Activated naive CD8-positive, alpha-beta T cell treated with anti-CD3 and anti-CD28 coated beads, Interleukin-2, amount 50 U/mL, for 16 hours (primary cell): Measurements from ENCODE around the gene SEMG2.

ENCODE experiments used
- DNase-seq: peaks from one replicate; pipeline ENCODE4 v3.0.0-alpha.2; 2020; ENCODE audit warnings: low read depth, low spot score

The SEMG2 gene, protein sequence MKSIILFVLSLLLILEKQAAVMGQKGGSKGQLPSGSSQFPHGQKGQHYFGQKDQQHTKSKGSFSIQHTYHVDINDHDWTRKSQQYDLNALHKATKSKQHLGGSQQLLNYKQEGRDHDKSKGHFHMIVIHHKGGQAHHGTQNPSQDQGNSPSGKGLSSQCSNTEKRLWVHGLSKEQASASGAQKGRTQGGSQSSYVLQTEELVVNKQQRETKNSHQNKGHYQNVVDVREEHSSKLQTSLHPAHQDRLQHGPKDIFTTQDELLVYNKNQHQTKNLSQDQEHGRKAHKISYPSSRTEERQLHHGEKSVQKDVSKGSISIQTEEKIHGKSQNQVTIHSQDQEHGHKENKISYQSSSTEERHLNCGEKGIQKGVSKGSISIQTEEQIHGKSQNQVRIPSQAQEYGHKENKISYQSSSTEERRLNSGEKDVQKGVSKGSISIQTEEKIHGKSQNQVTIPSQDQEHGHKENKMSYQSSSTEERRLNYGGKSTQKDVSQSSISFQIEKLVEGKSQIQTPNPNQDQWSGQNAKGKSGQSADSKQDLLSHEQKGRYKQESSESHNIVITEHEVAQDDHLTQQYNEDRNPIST

DNA sequence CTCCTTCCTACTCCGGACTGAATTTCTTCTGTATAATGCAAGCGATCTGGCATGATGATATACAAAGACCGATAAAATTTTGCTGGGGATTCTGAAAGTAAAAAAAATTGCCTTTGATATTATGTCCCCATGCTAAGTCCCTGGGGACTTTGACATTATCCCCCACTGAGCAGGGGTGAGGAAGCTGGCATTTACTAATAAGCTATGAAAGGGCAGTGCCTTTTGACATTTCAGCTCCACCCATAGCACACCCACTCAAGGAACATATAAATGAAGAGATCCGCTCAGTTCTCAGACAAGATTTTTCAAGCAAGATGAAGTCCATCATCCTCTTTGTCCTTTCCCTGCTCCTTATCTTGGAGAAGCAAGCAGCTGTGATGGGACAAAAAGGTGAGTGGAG is at the start of gene SEMG2:
TSS of gene SEMG2 (plus strand) at position 298 of the 400 bp plus-strand sequence. CDS start at position 315, 17 bp downstream.
- DNase-seq: no peak

DNA sequence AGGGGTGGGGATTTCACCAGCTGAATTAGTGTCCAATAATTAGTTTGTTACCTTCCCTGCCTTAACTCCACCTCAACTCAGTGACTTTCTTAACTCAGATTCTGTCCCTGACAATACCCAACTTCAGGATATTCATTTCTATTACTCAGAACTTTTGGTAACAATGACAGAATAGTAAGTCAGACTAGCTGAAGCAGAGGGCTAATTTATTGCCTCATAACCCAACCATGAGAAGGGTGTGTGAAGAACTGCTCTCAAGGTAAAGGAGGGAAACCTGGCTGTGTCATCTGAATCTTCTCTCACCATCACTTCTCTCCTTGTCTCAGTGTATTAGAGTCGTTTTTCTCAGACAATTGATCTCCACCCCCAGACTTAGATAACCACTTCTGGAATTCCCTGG is 47.7 kb upstream of the SEMG2 start:
- DNase-seq: no peak

- no peak for DNase-seq
Observed at GRCh38 chr20:45174434-45175364, 46.5 kb upstream of the SEMG2 start, which contains the start of gene PI3. PI3 (plus strand) TSS chr20:45174902; CDS start chr20:45174923, 21 bp downstream.

DNA sequence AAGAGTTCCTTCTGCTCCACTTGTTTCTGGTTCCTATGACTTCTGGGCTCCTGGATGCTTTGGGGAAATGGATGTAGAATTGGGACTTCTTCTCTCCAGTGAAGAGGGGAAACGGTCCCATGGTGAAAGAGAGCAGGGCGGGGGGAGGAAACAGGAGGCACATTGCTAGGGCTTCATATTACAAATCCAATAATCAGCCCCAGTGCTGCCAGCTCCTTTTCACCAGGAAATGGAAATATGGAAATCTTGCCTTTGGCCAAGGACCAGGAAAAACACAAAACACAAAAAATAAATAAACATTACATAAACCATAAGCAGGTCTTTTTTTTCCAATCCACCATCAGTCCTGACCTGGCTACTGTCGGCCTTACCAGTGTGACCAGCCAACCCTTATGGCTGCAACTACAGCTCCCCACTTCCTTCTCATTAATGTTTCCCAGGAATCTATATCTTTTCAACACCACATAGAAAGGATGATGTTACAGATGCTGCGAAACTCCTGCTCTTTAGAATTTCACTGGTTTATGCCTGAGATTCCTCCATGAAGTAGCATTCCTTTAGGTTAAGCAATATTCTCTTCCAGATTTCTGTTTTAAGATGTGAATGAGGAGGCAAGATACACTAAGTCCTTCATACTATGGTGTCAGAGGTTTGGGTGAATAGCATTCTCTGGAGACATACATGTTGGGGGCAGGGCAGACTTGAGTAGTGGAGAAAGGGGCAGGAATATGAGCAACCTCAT is 44.5 kb upstream of the SEMG2 start:
- DNase-seq: no peak

GRCh38 chr20:45179166-45179565 is 42.0 kb upstream of the SEMG2 start:
- no peak for DNase-seq

- no peak for DNase-seq
Observed at GRCh38 chr20:45181639-45182038, 39.5 kb upstream of the SEMG2 start.

DNA sequence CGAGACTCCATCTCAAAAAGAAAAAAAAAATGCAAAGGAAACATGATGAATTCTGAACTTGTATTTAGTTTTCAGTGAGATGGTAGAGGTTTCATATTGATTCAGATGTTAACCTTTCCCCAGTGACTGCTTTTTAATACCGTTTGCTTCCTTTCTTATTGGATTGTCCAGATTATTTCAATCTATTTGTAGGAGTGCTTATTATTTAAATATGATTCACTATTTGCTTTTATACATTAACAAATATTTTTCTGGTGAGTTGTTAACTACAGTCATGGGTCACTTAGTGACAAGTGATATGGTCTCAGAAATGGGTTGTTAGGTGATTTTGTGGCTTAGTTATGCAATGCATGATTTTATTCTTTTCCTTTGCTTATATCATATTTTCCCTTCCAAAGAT is 38.1 kb upstream of the SEMG2 start:
- no peak for DNase-seq

DNA sequence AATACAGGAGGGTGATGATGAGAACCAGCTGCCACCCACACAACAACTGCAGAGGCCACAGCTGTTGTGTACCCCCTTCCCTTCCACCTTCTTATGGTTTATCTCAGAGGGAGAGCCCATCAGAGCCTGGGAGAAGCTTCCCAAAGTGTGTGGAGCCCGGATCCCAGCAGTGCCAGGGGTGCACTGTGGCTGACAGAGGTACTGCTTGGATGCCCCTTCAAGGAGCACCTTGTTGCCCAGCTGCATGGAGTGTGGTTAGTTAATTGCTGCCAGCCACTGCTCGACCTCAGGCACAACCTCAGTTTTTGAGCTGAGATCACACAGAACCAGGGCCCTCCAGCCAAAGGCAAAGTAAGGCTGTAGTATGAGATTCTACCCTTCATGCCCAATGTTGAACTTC is 33.5 kb upstream of the SEMG2 start:
- DNase-seq: no peak

GRCh38 chr20:45189067-45189609 is 32.0 kb upstream of the SEMG2 start:
- no peak for DNase-seq

DNA sequence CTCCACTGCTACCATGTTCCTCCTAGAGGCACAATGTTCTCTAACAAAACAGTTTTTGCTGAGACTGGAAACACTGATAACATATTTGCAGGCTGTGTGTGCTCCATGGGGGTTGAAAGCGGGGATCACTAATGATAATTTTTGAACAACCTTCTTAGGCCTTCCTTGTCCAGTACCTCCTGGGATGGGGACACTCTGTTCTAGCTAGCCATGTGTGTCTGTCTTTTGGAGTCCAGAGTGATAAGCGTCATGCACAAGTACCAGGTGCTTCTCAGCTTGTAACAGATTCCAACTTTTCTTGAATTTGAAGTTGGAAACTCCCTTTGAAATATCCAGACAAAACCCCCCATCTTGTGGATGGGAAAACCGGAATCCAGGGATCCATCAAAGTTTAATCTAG is 31.3 kb upstream of the SEMG2 start:
- DNase-seq: no peak

DNA sequence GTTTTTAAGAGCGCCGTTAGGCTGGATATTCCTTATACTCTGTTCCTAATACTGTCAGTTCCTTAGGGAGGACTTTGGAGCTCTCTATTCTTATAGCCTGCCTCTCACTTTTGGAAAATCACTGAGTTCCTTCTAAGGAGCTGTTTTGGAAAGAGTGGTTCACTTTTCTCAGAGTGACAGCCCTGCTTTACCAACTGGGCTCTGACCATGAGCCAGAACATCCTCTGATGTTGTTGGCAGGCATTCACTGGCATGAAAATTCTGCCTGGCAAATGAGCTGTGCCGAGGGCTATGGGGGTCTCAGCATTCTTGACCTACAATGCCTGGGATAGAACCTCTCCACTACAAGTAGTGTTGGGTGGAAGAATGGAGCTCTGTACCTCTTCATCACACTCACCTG is 29.2 kb upstream of the SEMG2 start:
- no peak for DNase-seq

- DNase-seq: no peak
Observed at GRCh38 chr20:45193331-45193730, 27.8 kb upstream of the SEMG2 start.

DNA sequence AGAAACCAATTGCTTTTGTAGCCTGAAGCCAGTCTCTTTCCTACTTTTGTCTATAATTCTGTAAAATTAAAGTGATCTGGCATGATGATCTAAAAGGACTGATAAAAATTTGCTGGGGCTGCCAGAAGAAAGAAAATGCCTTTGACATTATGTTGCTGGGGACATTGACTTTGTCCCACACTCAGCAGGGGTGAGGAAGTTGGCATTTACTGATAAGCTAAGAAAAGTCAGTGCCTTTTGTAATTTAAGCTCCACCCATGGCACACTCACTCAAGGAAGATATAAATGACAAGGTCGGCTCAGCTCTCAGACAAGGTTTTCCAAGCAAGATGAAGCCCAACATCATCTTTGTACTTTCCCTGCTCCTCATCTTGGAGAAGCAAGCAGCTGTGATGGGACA is 14.4 kb upstream of the SEMG2 start, which contains the start of gene SEMG1:
TSS of gene SEMG1 (plus strand) at position 309 of the 400 bp plus-strand sequence. CDS start at position 330, 21 bp downstream.
- DNase-seq: no peak

DNA sequence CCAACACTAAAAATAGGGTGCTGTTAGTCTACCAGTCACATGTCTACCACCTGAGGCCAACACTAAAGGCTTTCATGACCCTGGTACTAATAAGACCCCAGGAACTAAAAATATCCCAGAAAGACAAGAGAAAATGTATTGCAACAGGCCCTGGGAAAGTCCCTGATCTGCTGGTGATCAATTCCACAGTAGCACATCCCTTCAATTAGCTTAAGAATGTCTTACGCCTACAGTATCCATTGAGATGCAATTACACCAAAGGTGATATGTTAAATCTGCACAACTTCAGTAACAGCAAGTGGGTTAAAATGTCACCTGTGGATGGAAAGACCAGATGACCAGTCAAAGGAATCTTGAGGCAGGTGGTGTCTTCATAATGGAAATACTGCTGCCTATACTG is 11.2 kb upstream of the SEMG2 start:
- DNase-seq: no peak

DNA sequence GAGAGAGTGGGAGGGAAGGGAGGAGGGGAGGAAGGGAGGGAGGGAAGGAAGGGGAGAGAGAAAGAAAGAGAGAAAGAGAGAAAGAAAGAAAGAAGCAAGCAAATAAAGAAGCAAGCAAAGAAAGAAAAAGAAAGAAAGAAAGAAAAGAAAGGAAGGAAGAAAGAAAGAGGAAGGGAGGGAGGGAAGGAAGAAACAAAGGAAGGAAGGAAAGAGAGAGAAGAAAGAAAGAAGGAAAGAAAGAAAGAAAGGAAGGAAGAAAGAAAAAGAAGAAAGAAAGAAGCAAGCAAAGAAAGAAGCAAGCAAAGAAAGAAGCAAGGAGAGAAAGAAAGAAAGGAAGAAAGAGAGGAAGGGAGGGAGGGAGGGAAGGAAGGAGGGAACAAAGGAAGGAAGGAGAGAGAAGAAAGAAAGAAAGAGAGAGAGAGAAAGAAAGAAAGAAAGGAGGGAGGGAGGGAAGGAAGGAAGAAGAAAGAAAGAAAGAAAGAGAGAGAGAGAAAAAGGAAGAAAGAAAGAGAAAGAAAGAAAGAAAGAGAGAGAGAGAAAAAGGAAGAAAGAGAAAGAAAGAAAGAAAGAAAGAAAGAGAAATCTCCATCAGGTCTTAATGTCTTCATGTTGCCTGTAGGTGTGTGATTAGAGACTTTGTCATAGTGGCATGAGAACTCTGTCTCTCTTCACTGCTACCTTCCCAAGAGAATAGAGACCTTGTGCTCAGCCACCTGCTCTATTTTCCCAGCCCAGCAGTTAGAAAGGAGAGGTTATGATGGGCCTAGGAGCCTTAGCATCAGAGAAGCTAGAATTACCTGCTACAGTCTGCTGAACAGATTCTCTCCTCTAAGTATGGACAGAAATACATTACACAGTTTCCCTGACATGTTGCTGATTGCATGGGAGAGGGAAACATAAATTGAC is 9.4 kb upstream of the SEMG2 start:
- DNase-seq: no peak

GRCh38 chr20:45212836-45213235 is 8.3 kb upstream of the SEMG2 start:
- DNase-seq: no peak

DNA sequence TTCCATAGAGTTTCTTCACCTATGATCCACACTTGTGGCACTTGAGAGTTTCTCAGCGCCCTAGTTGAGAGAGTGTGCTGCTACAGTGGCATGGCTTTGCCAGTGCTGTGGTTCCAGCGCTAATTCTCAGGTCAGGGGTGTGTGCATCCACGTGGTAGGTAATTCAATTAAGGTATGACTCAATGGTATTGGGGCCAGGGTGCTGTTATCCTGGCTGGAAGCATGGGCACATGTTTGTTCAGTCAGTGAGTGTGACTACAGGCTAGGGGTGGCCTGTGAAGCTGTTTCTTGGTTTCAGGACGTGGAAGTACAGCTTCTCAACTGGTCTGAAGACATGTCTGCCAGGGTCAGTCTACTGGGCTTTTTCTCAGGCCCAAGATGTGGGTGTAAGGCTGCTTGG is 3.0 kb upstream of the SEMG2 start:
- DNase-seq: no peak

GRCh38 chr20:45218636-45219035 is 2.5 kb upstream of the SEMG2 start:
- no peak for DNase-seq

DNA sequence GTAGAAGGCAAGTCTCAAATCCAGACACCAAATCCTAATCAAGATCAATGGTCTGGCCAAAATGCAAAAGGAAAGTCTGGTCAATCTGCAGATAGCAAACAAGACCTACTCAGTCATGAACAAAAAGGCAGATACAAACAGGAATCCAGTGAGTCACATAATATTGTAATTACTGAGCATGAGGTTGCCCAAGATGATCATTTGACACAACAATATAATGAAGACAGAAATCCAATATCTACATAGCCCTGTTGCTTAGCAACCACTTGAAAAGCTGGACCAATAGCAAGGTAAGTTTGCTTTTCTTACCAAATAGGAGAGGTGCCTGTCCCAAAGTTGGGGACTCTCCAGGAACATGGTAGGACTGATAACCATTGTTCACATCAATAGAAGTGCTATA is 2.0 kb downstream of the SEMG2 start:
- DNase-seq: no peak

GRCh38 chr20:45226287-45226686 is 5.1 kb downstream of the SEMG2 start:
- no peak for DNase-seq
